ENCODE measurements around the gene AASDHPPT. TPM values are rescaled to one million over a fixed set of nuclear protein-coding genes. Genes with fewer than 3 reads are reported as not detected.

The AASDHPPT gene
- total RNA-seq, 1 experiment from 2014 or later = 47.1 TPM

GRCh38 chr11:106137061-106137460, 59.6 kb downstream of the AASDHPPT start:
- Histone ChIP-seq H3K9ac (ENCODE audit: extremely low read depth, insufficient read length, low read length) (no peak overlapping the region), H3K23me2 (ENCODE audit: insufficient read length, low read depth, low read length, poor library complexity, severe bottlenecking) (no peaks in the 10 kb centered on the region), H3K23ac (ENCODE audit: insufficient read length, low read depth, low read length) (no peak overlapping the region), H4K5ac (ENCODE audit: insufficient read length, low read depth, low read length) (no peak overlapping the region), H2AK5ac (ENCODE audit: insufficient read length, low read length) (no peak overlapping the region), H2BK20ac (ENCODE audit: low read depth, low read length, poor library complexity, severe bottlenecking) (no peak overlapping the region), H4K8ac (replicated peaks; ENCODE audit: insufficient read length, low read depth, low read length) (no peak overlapping the region), H4K20me1 (ENCODE audit: control insufficient read depth, insufficient read depth, insufficient read length) (no peaks in the 10 kb centered on the region), H3K27ac (ENCODE audit: insufficient read length, low read depth, low read length) (no peak overlapping the region), H3K4me1 (ENCODE audit: insufficient read depth, low read length) (no peaks in the 10 kb centered on the region), H3K79me1 (ENCODE audit: insufficient read depth, low read depth, low read length, poor library complexity, severe bottlenecking) (no peaks in the 10 kb centered on the region), H3K27me3 (ENCODE audit: insufficient read depth, low read length) (no peaks in the 10 kb centered on the region), H3K79me2 (ENCODE audit: insufficient read depth, low read length) (no peaks in the 10 kb centered on the region), H2BK120ac (ENCODE audit: low read depth, low read length, poor library complexity, severe bottlenecking) (no peak overlapping the region), H3T11ph (ENCODE audit: low read length) (no peak overlapping the region), H3K4ac (ENCODE audit: low read depth, low read length) (no peak overlapping the region), H3K9me3 (ENCODE audit: control insufficient read depth, low read depth, low read length) (peaks cover 1% of the 10 kb centered on the region), H2BK15ac (ENCODE audit: low read depth, low read length) (no peak overlapping the region), H2BK12ac (ENCODE audit: insufficient read length, low read depth, low read length) (no peak overlapping the region), H3K14ac (ENCODE audit: insufficient read depth, low read length) (no peak overlapping the region), H4K91ac (ENCODE audit: insufficient read length, low read depth, low read length) (no peak overlapping the region), H3K56ac (ENCODE audit: insufficient read length, low read depth, low read length) (no peak overlapping the region), H2AFZ (ENCODE audit: low read length) (no peak overlapping the region), H2BK5ac (ENCODE audit: insufficient read length, low read length) (no peak overlapping the region), H3K18ac (ENCODE audit: insufficient read length, low read depth, low read length) (no peak overlapping the region), H3K4me2 (ENCODE audit: insufficient read depth, insufficient read length, low read length) (no peak overlapping the region)
- H3K27me3 Mint-ChIP-seq (ENCODE audit: low read depth) = no peaks in the 10 kb centered on the region
- H3K36me3 Mint-ChIP-seq (ENCODE audit: insufficient read depth in 1 of 3, low read depth in 3 of 3) = peaks cover 6 to 16% (median 6%) of the 10 kb centered on the region in 3 experiments; a peak in 6 of 7 replicates
- DNase-seq = no peak
- no peak overlapping the region for H3K4me3 Mint-ChIP-seq
- TF ChIP-seq, protein P1, sequence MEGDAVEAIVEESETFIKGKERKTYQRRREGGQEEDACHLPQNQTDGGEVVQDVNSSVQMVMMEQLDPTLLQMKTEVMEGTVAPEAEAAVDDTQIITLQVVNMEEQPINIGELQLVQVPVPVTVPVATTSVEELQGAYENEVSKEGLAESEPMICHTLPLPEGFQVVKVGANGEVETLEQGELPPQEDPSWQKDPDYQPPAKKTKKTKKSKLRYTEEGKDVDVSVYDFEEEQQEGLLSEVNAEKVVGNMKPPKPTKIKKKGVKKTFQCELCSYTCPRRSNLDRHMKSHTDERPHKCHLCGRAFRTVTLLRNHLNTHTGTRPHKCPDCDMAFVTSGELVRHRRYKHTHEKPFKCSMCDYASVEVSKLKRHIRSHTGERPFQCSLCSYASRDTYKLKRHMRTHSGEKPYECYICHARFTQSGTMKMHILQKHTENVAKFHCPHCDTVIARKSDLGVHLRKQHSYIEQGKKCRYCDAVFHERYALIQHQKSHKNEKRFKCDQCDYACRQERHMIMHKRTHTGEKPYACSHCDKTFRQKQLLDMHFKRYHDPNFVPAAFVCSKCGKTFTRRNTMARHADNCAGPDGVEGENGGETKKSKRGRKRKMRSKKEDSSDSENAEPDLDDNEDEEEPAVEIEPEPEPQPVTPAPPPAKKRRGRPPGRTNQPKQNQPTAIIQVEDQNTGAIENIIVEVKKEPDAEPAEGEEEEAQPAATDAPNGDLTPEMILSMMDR (conservative IDR thresholded peaks at IDR 0.05) = no peak
- H3K4me1 Mint-ChIP-seq = peaks cover 0 to 2% of the 10 kb centered on the region in 2 experiments; a peak in 2 of 4 replicates
- H3K9me3 Mint-ChIP-seq = peaks cover 16 to 17% of the 10 kb centered on the region in 2 experiments
- no peak overlapping the region for H3K27ac Mint-ChIP-seq
